GM20431 (cell line): ENCODE measurements around the gene SIRT2.

Source experiments
- in situ Hi-C: fragments of 300-500 bp; cut with MseI, MboI; formaldehyde crosslinking; loops from one replicate; pipeline ENCODE4 v1.15.0; 2020; ENCODE audit warnings: low sequenced_read_pairs; ENCODE audit not compliant: unreplicated experiment

The SIRT2 gene

DNA sequence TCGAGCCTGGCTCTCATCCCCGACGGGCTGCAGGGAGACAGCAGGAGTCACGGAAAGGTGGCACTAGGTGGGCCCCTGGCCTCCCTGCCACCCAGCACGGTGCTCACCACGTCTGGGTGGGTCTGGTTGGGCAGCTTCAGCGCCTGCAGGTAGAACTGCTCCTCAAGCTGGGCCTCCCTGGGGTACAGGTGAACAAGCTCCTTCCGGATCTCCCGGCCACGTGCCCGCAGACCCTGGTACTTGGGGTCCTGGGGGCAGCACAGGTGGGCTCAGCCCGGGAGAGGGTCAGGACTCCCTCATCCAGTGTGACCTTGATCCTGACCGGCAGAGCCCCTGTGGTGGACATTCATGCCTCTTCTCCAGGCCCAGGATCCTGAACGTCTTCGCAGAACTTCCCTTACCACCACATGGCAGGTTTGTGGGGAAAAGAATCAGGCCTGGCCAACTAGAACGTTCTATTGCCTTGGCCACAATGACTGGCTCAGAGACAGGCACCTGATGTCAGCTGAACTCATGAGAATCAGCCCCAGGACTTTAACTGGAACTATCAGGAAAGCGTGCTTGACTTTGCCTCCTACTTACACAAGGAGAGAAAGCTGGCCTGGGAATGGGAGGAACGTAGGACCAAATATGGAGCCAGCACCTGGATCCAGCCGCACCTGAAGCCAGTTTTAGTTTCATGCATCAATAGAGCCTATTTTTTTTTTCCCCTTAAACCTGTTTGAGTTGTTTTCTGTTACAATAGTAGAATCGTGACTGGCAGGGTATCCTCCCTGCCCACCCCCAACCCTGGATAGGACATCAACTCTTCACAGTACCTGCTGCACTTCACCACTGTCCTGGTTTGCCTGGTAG lies 22.2 kb upstream of the SIRT2 start:
- in situ Hi-C loops: no loop called here

DNA sequence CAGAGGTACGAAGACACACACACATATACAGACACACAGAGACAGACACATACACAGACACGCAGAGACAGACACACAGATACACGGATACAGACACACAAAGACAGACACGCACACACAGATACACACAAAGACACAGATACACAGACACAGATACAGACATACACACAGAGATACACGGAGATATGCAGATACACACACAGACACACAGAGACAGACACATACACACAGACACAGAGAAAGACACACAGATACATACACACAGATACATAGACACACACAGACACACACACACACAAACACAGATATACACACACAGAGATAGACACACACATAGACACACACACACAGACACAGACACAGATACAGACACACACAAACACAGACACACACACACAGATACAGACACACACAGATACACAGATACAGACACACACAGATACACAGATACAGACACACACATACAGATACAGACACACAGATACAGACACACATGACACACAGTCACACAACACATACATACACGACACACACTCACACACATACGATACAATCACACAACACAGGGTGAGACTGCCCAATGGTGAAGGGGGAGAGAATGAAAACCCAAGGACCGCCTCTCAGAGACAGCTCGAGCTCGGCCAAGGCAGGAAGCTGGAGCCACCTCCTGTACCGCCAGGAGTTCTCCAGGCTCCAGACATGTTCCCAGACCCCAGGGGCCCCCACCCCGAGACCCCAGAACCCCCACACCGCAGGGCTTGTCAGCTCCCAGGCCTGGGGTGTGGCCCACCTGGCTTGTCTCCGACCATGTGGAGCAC lies 21.4 kb upstream of the SIRT2 start:
- in situ Hi-C loops: no loop called here

DNA sequence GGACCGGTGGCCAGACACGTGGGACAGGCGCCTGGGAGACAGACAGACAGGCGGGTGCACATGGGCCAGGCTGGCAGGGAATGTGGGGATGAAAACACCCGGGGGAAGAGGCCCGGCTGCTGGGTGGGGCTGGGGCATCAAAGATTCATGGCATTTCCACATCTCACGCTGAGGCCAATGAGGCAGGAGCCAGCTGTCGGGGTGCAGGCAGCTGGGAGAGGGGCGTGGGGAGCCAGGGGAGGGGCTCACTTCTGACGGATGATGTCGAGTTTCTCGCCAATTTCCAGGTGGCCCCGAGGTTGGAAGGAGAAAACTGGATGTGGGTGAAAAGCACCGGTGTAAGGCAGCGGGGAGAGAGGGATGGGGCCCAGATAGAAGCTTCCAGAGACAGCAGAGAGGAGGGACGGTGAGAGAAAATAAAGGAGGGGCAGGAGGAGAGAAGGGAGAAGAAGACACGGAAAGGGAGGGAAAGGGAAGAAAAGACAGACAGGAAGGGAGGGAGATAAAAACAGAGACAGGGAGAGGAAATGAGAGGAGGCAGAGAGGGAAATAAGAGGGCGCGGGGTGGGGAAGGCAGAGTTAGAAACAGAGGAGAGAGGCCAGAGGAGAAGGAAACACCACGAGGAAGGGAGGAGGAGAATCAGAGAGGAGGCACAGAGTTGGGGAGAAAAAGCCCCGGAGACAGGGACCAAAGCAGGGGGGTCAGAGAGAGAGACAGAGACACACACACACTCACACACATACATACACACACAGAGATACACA lies 20.6 kb upstream of the SIRT2 start:
- in situ Hi-C loops: no loop called here

DNA sequence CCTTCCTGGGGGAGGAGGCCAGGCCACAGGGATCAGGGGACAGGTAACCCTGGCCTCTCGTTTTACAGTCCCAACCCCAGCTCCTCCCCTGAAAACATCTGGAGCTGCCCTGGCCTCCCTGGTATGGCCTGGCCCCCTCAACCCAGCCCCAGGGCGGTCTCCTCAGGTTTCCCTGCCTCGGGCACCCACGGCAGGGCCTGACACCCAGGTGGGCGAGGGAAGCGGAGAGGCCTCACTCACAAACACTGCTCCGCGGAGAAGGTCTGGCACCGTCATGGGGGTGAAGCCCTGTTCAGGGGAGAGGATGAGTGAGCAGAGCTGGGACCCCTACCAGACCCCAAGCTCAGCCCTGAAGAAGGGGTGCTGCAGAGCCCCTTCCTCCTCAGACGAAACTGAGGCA lies 19.1 kb upstream of the SIRT2 start:
- in situ Hi-C loops: no loop called here

DNA sequence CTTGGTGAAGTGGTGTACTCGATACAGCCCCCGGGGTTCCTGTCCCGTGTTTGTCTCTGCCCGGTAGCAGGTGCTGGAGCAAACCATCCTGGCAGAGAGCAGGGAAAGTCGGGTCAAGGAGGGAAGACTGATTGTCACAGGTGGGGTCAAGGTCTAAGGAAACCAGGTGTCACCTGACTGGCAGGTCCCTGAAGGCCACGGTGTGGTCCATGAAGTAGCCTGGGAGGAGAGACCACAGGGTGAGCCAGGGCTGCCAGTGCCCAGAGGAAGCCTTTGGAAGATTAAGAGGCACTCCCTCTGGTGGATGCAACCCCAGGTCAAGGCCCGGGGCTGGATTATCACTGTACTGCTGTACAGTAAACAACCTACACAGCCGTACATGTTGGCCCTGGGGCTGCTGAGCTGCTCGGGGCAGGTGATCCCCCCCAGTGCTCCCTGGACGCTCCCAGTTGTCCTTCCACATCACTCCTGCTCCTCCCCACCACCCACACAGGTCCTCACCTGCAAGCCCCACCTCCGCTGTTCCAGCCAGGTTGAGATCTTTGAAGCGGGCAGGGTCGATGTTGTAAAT lies 18.6 kb upstream of the SIRT2 start:
- in situ Hi-C loops: no loop called here

DNA sequence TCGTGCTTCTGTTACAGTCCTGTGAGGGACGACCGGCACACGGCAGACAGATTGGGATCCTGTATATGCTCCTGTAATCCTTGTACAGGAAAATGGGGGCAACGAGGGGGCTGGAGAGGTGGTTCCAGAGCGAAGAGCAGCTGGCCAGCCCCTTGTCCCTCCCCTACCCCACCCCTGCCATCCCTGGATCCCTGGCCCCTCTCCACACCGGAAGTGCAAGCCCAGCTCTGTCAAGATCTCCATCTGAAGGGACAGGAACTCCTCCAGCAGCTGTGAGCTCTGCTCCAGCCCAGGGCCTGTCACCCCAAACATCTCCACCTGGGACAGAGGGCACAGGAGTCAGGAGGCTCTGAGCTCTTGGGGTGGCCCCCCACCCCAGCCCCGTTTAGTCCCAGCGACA lies 18.1 kb upstream of the SIRT2 start:
- in situ Hi-C loops: no loop called here

DNA sequence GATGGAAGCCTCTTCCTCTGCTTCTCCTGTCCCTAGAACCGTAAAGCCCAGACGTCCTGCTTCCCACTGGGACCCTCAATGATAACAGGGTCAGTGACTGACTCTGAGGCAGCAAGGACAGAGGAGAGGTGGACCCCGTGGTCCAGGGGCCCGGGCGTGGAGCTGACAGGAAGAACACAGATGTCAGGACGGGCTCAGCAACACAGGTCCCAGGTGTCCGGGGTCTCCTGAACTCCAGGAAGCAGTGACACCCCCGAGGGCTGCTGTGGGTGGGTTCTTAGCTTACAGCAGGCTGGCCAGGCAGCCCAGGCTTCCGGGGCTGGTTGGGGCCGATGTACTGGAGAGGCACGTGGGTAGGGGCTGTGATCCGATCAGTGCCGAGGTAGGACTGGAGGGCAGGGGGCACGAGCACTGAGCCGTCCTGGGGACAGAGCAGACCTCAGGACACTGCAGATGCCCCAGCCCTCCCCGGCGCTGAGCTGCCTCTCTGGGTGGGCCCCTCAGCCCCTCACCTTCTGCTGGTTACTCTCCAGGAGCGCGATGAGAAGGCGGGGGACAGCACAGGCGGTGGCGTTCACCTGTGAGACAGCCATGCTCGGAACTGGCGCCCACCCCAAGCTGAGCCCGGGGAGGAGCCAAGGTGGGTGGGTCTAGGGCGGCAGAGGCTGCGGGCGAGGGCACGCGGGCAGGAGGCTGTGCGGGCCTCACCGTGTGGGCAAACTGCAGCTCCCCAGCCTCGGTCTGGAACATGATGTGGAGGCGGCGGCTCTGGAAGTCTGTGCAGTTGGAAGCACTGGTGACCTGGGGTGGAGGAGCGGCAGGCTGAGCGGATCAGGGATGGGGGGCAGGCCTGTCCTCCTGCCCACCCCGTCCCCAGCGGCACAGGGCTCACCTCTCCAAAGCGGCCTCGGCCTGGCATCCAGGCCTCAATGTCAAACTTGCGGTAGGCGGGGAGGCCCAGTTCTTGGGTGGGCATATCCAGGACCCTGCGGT lies 16.2 kb upstream of the SIRT2 start:
- in situ Hi-C loops: no loop called here

DNA sequence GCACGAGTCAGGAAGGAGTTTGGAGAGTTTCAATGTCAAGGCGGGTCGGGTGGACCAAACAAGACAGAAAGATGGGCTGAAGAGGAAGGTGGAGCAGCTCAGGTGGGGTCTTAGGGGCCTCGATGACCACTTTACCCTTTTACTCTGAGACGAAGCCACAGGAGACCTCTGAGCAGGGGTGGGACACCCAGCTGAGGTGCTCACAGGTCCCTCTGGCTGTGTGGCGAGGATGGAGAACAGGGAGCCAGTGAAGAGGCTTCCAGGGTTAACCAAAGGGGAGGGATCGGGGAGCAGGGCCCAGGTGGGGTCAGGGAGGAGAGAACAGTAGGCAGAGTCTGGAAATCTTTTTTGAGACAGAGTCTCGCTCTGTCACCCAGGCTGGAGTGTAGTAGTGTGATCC lies 14.5 kb upstream of the SIRT2 start:
- in situ Hi-C loops: no loop called here

DNA sequence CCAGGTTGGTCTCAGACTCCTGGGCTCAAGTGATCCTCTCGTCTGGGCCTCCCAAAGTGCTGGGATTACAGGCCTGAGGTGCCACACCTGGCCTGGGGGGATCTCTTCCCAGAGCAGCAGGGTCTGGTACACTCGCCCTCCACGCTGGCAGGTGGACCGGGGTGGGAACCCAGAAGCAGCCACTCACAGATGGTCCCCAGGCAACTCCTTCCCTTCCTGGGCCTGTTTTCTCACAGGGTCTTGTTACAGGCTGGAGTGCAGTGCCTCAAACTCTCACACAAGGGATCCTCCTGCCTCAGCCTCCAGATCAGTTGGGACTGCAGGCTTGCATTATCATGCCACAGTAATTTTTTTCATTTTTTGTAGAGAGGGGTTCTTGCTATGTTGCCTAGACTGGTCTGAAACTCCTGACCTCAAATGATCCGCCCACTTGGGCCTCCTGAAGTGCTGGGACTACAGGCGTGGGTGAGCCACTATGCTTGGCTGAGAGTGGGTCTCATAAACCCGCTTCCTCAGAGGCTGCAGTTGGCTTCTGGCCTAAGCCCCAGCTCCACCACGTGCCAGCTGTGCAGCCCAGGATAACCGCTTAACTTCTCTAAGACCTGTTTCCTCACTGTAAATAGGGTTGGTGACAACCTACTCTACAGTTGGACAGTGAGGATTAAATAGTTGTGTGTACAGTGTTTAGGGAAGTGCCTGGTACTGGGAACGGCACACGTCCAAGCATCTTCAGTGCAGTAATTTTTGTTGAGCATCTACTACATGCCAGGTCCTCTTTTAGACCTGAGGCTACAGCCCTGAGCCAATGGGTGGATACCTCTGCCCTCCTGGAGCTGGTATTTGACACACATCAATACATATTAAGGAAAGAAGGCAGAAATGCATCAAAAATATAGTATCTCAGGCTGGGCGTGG lies 13.4 kb upstream of the SIRT2 start:
- in situ Hi-C loops: no loop called here

DNA sequence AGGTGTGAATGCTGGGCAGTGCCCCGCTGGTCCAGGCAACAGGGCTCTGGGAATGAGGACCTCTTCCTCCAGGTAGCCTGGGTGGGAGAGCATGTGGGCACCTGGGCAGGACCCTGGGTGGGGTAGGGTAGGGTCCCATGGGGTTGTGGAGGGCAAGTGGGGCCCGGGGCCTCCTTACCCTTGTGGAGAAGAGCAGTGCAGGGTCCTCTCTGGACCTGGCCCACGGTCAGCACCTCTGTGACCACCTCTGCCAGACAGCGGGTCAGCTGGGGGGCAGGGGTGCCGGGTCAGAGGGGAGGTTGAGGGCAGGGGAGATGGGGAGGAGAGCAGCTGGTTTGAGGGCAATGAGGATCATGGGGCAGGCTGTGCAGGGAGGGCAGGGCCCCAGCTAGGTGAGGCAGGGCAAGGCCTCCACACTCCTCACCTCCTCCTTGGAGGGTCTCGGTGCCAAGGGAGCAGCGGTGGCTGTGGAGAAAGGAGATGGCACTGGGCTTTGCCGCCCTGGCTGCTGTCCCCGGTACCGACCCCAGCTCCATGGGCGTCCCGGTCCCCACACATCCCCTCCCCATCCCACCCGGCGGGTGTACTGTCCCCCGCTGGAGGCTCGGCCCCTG lies 12.1 kb upstream of the SIRT2 start:
- in situ Hi-C loops: no loop called here

DNA sequence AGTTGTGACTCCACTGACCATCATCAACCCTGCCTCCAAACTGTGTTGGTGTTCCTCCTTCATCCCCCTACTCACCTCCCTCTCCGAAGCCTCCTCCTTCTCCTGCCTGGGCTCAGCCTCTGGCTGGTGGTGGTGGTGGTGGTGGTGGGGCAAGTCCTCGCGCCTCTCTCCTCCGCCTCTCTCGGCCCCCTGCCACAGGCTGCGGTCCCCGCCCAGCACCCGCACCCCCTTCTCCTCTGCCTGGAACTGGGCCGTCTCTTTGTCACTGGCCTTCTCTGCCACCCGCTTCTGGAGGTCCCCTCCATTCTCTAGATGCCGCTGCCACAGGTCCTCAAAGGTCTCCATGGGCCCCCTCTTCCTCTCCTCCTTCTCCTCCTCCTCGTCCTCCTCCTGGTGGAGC lies 11.1 kb upstream of the SIRT2 start:
- in situ Hi-C loops: no loop called here

DNA sequence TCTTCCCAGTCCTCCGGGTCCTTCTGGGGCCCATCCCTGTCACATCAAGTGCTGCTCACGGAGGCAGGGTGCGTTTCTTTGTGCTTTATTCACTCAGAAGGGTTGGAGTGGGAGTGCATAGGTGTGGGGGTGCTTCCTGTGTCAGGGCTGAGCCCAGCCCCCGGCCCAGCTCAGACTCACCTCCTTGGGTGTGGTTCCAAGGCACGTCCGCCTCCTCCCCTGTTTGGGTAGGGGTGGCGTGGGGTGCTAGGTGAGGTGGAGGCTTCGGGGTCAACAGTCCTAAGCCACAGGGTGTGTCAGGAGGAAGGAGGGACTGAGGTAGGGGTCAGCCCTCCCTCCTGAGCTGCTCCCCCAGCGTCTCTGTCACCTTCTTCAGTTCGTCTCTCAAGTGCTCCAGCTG lies 9.5 kb upstream of the SIRT2 start:
- in situ Hi-C loops: no loop called here

DNA sequence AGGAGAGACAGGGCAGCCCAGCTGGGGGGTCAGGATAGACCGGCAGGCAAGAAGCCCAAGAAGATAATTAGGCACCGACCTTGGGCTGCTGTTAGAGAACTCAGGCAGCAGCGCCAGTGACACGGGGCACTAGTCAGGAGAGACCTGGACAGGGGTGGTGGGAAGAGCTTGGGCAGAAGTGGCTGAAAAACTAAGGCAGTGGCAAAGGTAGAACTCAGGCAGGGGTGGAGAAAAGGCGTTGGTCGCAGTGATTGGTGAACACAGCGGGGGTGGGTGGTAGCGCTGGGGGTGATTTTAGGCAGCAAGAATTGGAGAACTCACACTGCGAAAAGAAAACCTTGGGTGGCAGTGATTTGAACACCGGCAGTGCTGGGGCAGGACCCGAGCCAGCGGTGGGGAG lies 8.3 kb upstream of the SIRT2 start:
- in situ Hi-C loops: no loop called here

DNA sequence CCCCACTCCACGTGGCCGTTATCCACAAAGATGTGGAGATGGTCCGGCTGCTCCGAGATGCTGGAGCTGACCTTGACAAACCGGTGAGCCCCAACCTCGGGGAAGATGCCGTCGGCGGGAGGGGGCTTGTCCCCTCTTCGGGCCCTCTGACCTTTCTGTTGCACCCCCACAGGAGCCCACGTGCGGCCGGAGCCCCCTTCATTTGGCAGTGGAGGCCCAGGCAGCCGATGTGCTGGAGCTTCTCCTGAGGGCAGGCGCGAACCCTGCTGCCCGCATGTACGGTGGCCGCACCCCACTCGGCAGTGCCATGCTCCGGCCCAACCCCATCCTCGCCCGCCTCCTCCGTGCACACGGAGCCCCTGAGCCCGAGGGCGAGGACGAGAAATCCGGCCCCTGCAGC lies 7.8 kb upstream of the SIRT2 start:
- in situ Hi-C loops: no loop called here

DNA sequence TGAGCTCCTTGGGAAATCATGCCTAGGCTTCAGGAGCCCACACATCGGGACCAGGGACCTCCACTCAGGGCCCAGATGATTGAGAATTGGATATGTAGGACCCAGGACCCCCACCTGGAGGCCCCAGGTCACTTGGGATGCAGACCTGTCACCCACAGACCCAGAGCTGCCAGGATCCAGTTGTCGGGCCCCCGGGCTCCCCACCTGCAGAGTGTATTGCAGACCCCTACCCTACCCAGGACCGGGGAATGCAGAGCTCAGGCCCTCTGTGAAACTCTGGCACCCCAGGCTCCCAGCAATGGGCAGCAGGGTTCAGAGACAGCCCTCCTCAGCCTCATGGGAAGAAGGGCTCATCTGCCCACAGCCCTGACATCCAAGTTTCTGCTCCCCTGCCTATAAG lies 6.2 kb upstream of the SIRT2 start:
- in situ Hi-C loops: no loop called here

DNA sequence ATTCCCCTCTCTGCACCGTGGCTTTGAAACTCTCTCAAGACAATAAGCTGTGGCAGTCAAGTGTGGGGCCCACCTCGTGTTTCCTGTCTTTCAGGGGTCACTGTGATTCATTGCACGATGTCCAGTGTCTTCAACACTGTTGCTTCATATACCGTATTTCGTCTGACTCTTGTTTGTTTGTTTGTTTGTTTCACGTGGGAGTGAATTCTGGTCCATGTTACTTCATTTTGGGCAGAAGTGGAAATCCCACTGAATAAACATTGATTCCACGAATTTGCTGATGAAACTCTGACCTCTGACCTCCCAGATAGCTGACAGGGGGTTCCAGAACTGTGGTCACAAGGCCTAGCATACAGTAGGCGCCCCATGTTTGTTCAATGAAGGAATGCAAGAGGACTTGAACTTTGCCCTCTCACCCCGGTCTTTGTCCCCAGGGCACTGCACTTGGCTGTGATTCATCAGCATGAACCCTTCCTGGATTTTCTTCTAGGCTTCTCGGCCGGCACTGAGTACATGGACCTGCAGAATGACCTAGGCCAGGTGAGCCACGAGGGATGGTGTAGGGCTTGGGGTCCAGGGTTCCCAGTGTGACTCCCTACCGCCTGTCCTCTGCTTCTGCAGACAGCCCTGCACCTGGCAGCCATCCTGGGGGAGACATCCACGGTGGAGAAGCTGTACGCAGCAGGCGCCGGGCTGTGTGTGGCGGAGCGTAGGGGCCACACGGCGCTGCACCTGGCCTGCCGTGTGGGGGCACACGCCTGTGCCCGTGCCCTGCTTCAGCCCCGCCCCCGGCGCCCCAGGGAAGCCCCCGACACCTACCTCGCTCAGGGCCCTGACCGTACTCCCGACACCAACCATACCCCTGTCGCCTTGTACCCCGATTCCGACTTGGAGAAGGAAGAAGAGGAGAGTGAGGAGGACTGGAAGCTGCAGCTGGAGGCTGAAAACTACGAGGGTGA lies 5.4 kb upstream of the SIRT2 start:
- in situ Hi-C loops: no loop called here

DNA sequence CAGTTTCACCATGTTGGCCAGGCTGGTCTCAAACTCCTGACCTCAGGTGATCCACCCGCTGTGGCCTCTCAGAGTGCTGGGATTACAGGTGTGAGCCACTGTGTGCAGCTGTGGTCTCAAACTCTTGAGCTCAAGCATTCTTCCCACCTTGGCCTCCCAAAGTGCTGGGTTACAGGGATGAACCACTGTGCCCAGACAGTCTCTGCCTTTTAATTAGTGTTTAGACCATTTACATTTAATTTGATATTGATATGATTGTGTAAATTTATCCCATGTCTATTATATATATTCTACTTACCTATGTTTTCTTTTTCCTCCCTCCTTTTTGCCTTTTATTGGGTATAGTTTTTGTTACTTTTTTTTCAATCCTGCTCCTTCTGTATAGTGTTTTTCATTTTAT lies 2.3 kb upstream of the SIRT2 start:
- in situ Hi-C loops: no loop called here
